ENCODE data around the gene ODF2L.
"Not testable (repeated sequence)": the region's sequence is repeated elsewhere in the genome, so short reads cannot be mapped to it uniquely, and the experiment has no call there.

ODF2L gene

GRCh38 chr1:86388777-86389176, 7.3 kb downstream of the ODF2L start:
- in situ Hi-C loops (cut with MboI; ENCODE audit: low sequenced_read_pairs) = no loop called here

- in situ Hi-C loops (cut with MboI; ENCODE audit: low sequenced_read_pairs) = no loop called here
Measured at GRCh38 chr1:86387916-86388627, 8.1 kb downstream of the ODF2L start.

GRCh38 chr1:86382878-86383277, 13.2 kb downstream of the ODF2L start:
- in situ Hi-C loops (cut with MboI; ENCODE audit: low sequenced_read_pairs) = no loop called here

GRCh38 chr1:86381223-86381622, 14.9 kb downstream of the ODF2L start:
- in situ Hi-C loops (cut with MboI; ENCODE audit: low sequenced_read_pairs) = no loop called here

GRCh38 chr1:86380257-86380861, 15.8 kb downstream of the ODF2L start:
- in situ Hi-C loops (cut with MboI; ENCODE audit: low sequenced_read_pairs) = no loop called here

GRCh38 chr1:86378813-86379212, 17.3 kb downstream of the ODF2L start:
- in situ Hi-C loops (cut with MboI; ENCODE audit: low sequenced_read_pairs) = no loop called here

GRCh38 chr1:86377341-86377740, 18.8 kb downstream of the ODF2L start:
- in situ Hi-C loops (cut with MboI; ENCODE audit: low sequenced_read_pairs) = no loop called here

- in situ Hi-C loops (cut with MboI; ENCODE audit: low sequenced_read_pairs) = no loop called here
Measured at GRCh38 chr1:86375688-86376087, 20.4 kb downstream of the ODF2L start.

- in situ Hi-C loops (cut with MboI; ENCODE audit: low sequenced_read_pairs) = no loop called here
Measured at GRCh38 chr1:86370601-86371022, 25.5 kb downstream of the ODF2L start.

- in situ Hi-C loops (cut with MboI; ENCODE audit: low sequenced_read_pairs) = no loop called here
Measured at GRCh38 chr1:86365896-86366295, 30.2 kb downstream of the ODF2L start.

GRCh38 chr1:86362807-86363206, 33.3 kb downstream of the ODF2L start:
- in situ Hi-C loops (cut with MboI; ENCODE audit: low sequenced_read_pairs) = no loop called here

- in situ Hi-C loops (cut with MboI; ENCODE audit: low sequenced_read_pairs) = no loop called here
Measured at GRCh38 chr1:86357796-86358195, 38.3 kb downstream of the ODF2L start.

GRCh38 chr1:86356247-86356646, 39.9 kb downstream of the ODF2L start:
- in situ Hi-C loops (cut with MboI; ENCODE audit: low sequenced_read_pairs) = no loop called here

GRCh38 chr1:86352086-86352485, 44.0 kb downstream of the ODF2L start:
- in situ Hi-C loops (cut with MboI; ENCODE audit: low sequenced_read_pairs) = no loop called here

GRCh38 chr1:86350230-86350629, 45.9 kb downstream of the ODF2L start:
- in situ Hi-C loops (cut with MboI; ENCODE audit: low sequenced_read_pairs) = not testable (repeated sequence)

- in situ Hi-C loops (cut with MboI; ENCODE audit: low sequenced_read_pairs) = no loop called here
Measured at GRCh38 chr1:86346388-86346787, 49.7 kb downstream of the ODF2L start.

- in situ Hi-C loops (cut with MboI; ENCODE audit: low sequenced_read_pairs) = no loop called here
Measured at GRCh38 chr1:86345042-86345441, 51.1 kb downstream of the ODF2L start.

GRCh38 chr1:86339906-86340305, 56.2 kb downstream of the ODF2L start:
- in situ Hi-C loops (cut with MboI; ENCODE audit: low sequenced_read_pairs) = no loop called here

- in situ Hi-C loops (cut with MboI; ENCODE audit: low sequenced_read_pairs) = no loop called here
Measured at GRCh38 chr1:86339014-86339812, 56.9 kb downstream of the ODF2L start.

- in situ Hi-C loops (cut with MboI; ENCODE audit: low sequenced_read_pairs) = no loop called here
Measured at GRCh38 chr1:86335916-86336315, 60.2 kb downstream of the ODF2L start.

- in situ Hi-C loops (cut with MboI; ENCODE audit: low sequenced_read_pairs) = no loop called here
Measured at GRCh38 chr1:86325264-86325663, 70.9 kb downstream of the ODF2L start.

Data from hTERT RPE-1 (cell line).